Measurements from ENCODE around the gene ZNF418. TPM values are rescaled to one million over a fixed set of nuclear protein-coding genes. Genes with fewer than 3 reads are reported as not detected.
"Not testable (repeated sequence)": the region's sequence is repeated elsewhere in the genome, so short reads cannot be mapped to it uniquely, and the experiment has no call there.

The ZNF418 gene
- total and polyA plus RNA-seq, 2 of the 13 experiments (the other 11 are each of a cell fraction or from before 2014, with no cell fraction given) = 0.07 to 0.27 TPM

DNA sequence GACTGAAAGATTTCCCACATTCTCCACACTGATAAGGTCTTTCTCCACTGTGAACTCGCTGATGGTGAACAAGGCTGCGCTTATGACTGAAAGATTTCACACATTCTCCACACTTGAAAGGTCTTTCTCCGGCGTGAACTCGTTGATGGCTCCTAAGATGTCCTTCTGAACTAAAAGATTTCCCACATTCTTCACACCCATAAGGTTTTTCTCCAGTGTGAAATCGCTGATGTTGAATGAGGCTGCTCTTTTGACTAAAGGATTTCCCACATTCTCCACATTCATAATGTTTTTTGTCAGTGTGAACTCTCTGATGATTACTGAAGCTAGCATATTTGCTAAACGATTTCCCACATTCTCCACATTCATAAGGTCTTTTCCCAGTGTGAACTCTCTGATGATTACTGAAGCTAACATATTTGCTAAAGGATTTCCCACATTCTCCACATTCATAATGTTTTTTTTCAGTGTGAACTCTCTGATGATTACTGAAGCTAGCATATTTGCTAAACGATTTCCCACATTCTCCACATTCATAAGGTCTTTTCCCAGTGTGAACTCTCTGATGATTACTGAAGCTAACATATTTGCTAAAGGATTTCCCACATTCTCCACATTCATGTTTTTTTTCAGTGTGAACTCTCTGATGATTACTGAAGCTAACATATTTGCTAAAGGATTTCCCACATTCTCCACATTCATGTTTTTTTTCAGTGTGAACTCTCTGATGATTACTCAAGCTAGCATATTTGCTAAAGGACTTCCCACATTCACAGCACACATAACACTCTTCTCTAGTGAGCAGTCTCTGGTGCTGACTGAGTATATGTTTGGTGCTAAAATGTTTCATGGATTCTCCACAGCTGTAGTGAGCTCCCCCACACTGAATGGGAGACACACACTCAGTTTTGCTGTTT is 61.1 kb downstream of the ZNF418 start:
- TF ChIP-seq, protein P1, sequence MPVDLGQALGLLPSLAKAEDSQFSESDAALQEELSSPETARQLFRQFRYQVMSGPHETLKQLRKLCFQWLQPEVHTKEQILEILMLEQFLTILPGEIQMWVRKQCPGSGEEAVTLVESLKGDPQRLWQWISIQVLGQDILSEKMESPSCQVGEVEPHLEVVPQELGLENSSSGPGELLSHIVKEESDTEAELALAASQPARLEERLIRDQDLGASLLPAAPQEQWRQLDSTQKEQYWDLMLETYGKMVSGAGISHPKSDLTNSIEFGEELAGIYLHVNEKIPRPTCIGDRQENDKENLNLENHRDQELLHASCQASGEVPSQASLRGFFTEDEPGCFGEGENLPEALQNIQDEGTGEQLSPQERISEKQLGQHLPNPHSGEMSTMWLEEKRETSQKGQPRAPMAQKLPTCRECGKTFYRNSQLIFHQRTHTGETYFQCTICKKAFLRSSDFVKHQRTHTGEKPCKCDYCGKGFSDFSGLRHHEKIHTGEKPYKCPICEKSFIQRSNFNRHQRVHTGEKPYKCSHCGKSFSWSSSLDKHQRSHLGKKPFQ (CRISPR knock-in tag; IDR thresholded peaks at IDR 0.05; ENCODE audit: insufficient replicate concordance) = peak; percentile 99
- peak; percentile 63; the same call in 1 of the 2 replicates for TF ChIP-seq TBX3 (IDR thresholded peaks at IDR 0.05; ENCODE audit: borderline replicate concordance)
- TF ChIP-seq, protein P2, sequence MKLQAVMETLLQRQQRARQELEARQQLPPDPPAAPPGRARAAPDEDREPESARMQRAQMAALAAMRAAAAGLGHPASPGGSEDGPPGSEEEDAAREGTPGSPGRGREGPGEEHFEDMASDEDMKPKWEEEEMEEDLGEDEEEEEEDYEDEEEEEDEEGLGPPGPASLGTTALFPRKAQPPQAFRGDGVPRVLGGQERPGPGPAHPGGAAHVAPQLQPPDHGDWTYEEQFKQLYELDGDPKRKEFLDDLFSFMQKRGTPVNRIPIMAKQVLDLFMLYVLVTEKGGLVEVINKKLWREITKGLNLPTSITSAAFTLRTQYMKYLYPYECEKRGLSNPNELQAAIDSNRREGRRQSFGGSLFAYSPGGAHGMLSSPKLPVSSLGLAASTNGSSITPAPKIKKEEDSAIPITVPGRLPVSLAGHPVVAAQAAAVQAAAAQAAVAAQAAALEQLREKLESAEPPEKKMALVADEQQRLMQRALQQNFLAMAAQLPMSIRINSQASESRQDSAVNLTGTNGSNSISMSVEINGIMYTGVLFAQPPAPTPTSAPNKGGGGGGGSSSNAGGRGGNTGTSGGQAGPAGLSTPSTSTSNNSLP (IDR thresholded peaks at IDR 0.05; ENCODE audit: low read depth, low read length) = peak; percentile 37; the same call in 1 of the 2 replicates
- TF ChIP-seq, protein P3, sequence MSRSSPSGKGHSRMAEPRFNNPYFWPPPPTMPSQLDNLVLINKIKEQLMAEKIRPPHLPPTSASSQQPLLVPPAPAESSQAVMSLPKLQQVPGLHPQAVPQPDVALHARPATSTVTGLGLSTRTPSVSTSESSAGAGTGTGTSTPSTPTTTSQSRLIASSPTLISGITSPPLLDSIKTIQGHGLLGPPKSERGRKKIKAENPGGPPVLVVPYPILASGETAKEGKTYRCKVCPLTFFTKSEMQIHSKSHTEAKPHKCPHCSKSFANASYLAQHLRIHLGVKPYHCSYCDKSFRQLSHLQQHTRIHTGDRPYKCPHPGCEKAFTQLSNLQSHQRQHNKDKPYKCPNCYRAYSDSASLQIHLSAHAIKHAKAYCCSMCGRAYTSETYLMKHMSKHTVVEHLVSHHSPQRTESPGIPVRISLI (CRISPR knock-in tag; IDR thresholded peaks at IDR 0.05; ENCODE audit: borderline replicate concordance) = peak; percentile 47; the same call in 1 of the 2 replicates
- TF ChIP-seq TCF7 (IDR thresholded peaks at IDR 0.05; ENCODE audit: low read depth) = peak; percentile 33; the same call in 1 of the 2 replicates
- TF ChIP-seq TBX2 (CRISPR knock-in tag; IDR thresholded peaks at IDR 0.05; ENCODE audit: borderline replicate concordance) = 0 out of 2 replicates have a peak, but pooled peaks have one; percentile 25
- H3K27ac ChIP-seq (ENCODE audit: extremely low read length, insufficient read depth, low read length) = peak overlapping the region; percentile 51
- H3K4me2 ChIP-seq (ENCODE audit: low read depth, low read length); H3K4me1 ChIP-seq (ENCODE audit: insufficient read depth, low read length); H3K9ac ChIP-seq (ENCODE audit: insufficient read depth, low read depth, low read length); POLR2A ChIA-PET; in situ Hi-C loops (cut with HindIII; ENCODE audit: extremely low pct_ligation_motif_present, low pct_unique_long_range_greater_than_20kb); H3K36me3 ChIP-seq (replicated peaks in 1 of 2; ENCODE audit: control insufficient read depth in 1 of 2, insufficient read depth in 2 of 2, low read length in 2 of 2); H3K79me2 ChIP-seq (ENCODE audit: insufficient read depth, low read length); BruUV-seq (replicated peaks); H2AFZ ChIP-seq (ENCODE audit: low read length); H3K4me3 ChIP-seq (replicated peaks in 1 of 3; ENCODE audit: insufficient read depth in 1 of 3, low read depth in 2 of 3, low read length in 3 of 3); H3K27me3 ChIP-seq (ENCODE audit: control insufficient read depth in 1 of 2, insufficient read depth in 2 of 2, low read length in 2 of 2); H3K9me3 ChIP-seq (ENCODE audit: low read length); H4K20me1 ChIP-seq (ENCODE audit: insufficient read depth, low read length); intact Hi-C loops (cut with micrococcal nuclease; ENCODE audit: unreplicated experiment); FAIRE-seq; CTCF ChIA-PET (ENCODE audit: low intra/inter-chr PET ratio, low total read pairs): not testable (repeated sequence)
- peak; percentile 46 for DNase-seq (ENCODE audit: low spot score)
- peak; percentile 51 for ATAC-seq
- 72% methylated on average over 8 of the region's 8 CpGs for WGBS (ENCODE audit: low lambda C conversion rate)

Measured in HepG2 (cell line).